Stimulated activated CD4-positive, alpha-beta T cell treated with anti-CD3 and anti-CD28 coated beads, Interleukin-4, amount 100 ng/mL, for 48 hours (primary cell): ENCODE data around the gene RRP12.
"Not testable (repeated sequence)": the region's sequence is repeated elsewhere in the genome, so short reads cannot be mapped to it uniquely, and the experiment has no call there.

Experiments used
- DNase-seq, 2 donors: peaks; one replicate each; pipeline ENCODE4 v3.0.0-alpha.2; 2020; ENCODE audit warnings: low read depth in 2 of 2

The RRP12 gene

GRCh38 chr10:97372233-97372875 lies 28.8 kb downstream of the RRP12 start:
- DNase-seq, result no peak

- no peak for DNase-seq
These were observed 29.4 kb downstream of the RRP12 start for GRCh38 chr10:97371696-97372095.

DNA sequence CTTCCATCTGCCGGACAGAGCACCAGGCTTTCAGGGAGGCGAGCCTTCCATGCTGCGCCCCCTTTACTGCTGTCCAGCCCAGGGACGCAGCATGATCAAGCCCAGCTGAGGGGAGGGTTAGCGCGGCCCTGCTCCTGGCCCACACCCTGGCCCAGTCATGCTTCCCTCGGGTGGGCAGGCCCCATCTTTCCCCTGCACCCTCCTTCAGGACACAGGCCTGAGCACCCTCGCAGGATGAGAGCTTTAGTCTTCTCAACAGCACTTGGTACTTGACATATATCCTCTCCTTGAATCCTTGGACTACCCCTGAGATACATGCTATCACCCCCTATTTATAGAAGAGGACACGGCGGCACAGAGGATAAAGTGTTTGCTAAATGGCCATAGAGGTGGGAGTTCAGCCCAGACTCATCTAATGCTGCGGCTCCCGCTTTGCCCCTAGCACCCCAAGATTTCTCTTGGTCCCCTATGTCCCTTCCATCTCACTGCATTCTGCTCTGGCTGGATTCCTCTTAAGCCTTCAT lies 34.0 kb downstream of the RRP12 start:
- no peak for DNase-seq

DNA sequence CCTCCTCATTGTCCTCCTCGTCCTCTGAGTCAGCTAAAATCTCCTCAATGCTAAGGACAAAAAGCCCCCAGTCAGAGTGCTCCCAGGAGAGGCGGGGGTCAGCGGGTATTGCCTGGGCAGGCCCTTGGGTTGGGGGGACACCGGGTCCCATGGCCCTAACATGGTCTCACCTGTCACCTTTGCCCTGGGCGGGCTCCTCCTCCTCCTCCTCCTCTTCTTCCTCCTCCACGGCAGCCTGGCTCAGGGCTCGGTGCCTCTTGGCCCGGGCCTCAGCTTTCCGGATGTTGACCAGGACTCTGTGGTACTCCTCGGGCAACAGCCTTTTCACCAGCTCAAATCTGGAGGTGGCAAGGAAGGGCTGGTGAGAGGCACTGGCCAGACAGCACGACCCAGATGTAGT lies 34.6 kb downstream of the RRP12 start:
- no peak for DNase-seq

DNA sequence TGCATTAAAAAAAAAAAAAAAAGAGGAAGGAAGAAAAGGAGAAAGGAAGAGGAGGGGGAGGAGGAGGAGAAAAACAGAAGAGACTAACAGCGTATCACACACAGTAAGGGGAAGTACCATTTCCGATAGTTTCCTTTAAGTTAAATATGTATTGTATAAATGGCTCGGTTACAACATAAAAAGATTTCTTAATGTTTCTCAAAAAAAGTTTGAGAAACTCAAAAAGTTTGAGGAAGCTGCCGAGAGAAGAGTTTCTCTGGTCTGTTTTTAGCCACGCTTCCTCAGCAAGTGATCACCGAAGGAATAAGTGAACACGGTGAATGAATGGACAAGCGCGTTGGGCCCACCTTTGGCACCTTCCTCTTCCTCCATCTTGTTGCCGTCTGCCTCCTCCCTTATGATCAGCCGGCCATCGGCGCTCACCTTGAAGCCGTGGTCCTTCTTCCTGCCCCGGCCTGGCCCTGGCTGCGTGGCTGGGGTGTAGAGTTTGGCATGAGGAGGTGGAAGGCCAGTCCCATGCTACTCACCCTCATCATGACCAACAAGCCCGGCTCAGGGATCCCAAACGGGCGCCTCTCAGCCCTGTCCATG lies 35.3 kb downstream of the RRP12 start:
- no peak for DNase-seq

GRCh38 chr10:97363071-97363470 lies 38.1 kb downstream of the RRP12 start:
- DNase-seq, result no peak

GRCh38 chr10:97362310-97363033 lies 38.7 kb downstream of the RRP12 start:
- no peak for DNase-seq

DNA sequence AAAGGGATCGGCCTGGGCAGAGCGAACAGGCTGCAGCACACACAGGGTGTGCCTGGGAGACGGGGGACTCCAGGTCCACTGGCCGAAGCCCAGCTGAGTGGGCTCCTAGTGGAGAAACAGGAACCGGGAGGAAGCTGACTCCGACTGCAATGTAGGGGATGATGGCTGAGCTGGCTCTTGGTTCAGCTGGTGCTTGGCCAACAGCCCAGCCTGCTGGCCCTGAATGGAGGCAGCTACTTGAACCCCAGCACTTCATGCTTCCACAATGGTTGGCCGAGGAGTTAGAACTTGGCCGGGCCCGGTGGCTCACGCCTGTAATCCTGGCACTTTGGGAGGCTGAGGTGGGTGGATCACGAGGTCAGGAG lies 39.6 kb downstream of the RRP12 start:
- DNase-seq, result no peak

GRCh38 chr10:97360705-97361536 lies 40.2 kb downstream of the RRP12 start:
- DNase-seq, result no peak

GRCh38 chr10:97358781-97359180 lies 42.4 kb downstream of the RRP12 start:
- no peak for DNase-seq

GRCh38 chr10:97358349-97358748 lies 42.8 kb downstream of the RRP12 start:
- DNase-seq, result no peak

GRCh38 chr10:97356918-97357317 lies 44.2 kb downstream of the RRP12 start:
- no peak for DNase-seq

GRCh38 chr10:97356318-97356914 lies 44.7 kb downstream of the RRP12 start:
- DNase-seq, result no peak

DNA sequence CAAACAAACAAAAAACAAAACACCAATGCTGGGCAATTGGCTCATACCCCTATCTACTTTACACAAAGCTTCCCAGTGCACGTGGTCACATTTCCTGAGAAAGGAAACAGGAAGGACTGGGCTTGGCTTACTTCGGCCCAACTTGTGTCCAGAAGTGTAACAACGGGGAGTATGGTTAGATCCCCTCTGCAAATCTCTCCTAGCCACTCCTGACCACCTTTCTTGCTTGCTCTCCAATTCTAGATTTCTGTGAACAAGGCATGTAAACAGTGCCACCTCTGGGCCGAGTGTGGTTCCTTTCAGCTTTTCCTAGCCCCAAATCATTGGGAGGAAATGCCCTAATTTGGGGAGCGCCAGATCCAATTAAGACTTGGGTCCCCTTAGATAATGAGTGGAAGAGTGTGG lies 45.6 kb downstream of the RRP12 start:
- no peak for DNase-seq

GRCh38 chr10:97353945-97354344 lies 47.2 kb downstream of the RRP12 start:
- no peak for DNase-seq

DNA sequence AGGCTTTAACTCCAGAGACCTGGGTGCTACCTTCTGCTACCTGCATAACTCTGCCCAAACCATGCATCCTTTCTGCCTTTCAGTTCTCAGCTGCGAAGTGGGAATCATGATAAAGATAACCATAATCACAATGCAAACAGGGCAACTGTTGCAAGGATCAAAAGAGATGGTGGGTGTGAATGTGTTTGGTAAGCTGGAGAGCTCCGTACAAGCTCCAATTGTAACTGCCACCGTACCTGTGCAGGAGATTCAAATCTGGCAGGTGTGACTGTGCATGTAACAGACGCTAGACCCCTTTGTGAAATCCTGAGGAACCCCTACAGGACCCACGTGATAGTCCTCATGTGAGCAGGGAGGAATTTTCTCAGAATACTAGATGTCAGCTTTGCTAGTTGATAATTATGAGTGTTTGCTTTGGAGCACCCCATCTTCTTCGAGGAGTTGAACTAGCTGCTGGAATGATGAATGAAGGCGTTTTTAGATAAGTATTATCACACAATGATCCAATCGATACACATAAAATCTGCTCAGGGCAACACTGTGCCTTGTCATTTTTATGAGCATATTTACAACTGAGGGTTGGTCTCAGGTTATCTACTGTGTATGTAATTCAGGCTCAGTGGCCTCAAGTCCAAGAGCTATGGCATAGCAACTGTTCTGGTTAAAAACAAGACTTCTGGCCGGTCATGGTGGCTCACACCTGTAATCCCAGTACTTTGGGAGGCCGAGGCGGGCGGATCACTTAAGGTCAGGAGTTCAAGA lies 51.2 kb downstream of the RRP12 start:
- no peak for DNase-seq

DNA sequence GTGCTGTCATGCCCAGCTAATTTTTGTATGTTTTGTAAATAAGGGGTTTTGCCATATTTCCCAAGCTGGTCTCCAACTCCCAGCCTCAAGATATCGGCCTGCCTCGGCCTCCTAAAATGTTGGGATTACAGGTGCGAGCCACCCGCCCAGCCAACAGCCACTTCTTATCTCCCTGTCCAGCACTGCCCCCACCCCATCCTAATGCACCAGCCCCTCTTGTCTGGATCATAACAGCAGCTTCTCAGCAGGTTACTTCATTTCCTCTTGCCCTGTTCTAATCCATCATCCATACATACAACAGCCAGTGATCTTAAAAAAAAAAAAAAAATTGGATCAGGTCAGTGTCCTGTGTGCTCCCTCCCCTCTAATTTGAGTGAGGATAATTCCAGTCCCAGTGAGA lies 53.8 kb downstream of the RRP12 start:
- DNase-seq, result no peak

GRCh38 chr10:97343664-97344063 lies 57.5 kb downstream of the RRP12 start:
- DNase-seq, result not testable (repeated sequence)

DNA sequence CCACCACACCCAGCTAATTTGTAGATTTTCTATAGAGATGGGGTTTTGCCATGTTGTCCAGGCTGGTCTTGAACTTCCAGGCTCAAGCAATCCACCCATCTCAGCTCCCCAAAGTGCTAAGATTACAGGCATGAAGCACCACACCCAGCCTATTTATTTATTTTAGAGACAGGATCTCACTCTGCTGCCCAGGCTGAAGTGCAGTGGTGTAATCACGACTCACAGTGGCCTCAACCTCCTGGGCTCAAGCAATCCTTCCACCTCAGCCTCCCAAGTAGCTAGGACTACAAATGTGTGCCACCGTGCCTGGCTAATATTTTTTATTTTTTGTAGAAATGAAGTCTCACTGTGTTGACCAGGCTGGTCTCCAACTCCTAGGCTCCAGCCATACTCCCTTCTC lies 59.7 kb downstream of the RRP12 start:
- DNase-seq, result no peak

GRCh38 chr10:97338041-97338440 lies 63.1 kb downstream of the RRP12 start:
- DNase-seq, result no peak
